ENCODE measurements around the gene GP9. TPM values are rescaled to one million over a fixed set of nuclear protein-coding genes. Genes with fewer than 3 reads are reported as not detected.

Gene GP9
- polyA plus RNA-seq, 1 of the 3 experiments (the other 2 are of a cell fraction): not detected

DNA sequence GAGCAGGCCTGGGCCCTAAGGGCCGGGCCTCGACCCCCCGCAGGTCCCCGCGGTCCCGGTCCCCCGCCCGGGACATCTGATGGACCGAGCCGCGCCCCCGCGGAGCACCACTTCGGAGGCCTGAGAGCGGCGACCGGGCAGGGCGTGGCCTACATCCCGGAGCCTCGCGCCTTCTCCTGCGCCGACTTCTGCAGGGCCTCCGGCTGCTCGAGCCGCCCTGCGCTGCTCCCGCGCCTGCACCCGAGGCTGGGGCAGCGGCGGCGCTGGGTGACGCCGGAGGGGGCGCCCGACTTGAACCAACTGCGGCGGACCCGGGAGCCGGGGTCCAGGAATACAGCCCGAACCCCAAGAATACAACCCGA lies 14.9 kb upstream of the GP9 start:
- peak; percentile 49 for DNase-seq
- WGBS (ENCODE audit: low lambda C conversion rate): 39% methylated on average over 18 of the region's 43 CpGs
- Histone ChIP-seq H3K79me2 (ENCODE audit: insufficient read depth) (no peaks in the 10 kb centered on the region), H3K9me2 (no peaks in the 10 kb centered on the region), H3K9me3 (0 out of 2 replicates have a peak, but pooled peaks cover 3% of the 10 kb centered on the region), H3K4me1 (ENCODE audit: control insufficient read depth in 1 of 2, insufficient read depth in 2 of 2, low read depth in 1 of 2, low read length in 1 of 2) (no peaks in the 10 kb centered on the region), H3K4me2 (no peak overlapping the region), H3K27me3 (ENCODE audit: insufficient read depth) (peaks cover 5% of the 10 kb centered on the region; the same call in 1 of the 2 replicates), H3K27ac (ENCODE audit: low read depth in 2 of 2, low read length in 1 of 2) (no peak overlapping the region), H4K20me1 (ENCODE audit: insufficient read depth) (no peaks in the 10 kb centered on the region), H3K36me3 (replicated peaks in 1 of 2; ENCODE audit: control insufficient read depth in 1 of 2, insufficient read depth in 2 of 2, low read length in 1 of 2) (no peaks in the 10 kb centered on the region), H2AFZ (ENCODE audit: low read depth) (no peak overlapping the region), H3F3A (replicated peaks; ENCODE audit: insufficient read depth) (no peaks in the 10 kb centered on the region), H3K4me3 (ENCODE audit: low read depth in 2 of 2, low read length in 1 of 2) (no peak overlapping the region), H3K9ac (no peak overlapping the region)
- TF ChIP-seq, protein P1, sequence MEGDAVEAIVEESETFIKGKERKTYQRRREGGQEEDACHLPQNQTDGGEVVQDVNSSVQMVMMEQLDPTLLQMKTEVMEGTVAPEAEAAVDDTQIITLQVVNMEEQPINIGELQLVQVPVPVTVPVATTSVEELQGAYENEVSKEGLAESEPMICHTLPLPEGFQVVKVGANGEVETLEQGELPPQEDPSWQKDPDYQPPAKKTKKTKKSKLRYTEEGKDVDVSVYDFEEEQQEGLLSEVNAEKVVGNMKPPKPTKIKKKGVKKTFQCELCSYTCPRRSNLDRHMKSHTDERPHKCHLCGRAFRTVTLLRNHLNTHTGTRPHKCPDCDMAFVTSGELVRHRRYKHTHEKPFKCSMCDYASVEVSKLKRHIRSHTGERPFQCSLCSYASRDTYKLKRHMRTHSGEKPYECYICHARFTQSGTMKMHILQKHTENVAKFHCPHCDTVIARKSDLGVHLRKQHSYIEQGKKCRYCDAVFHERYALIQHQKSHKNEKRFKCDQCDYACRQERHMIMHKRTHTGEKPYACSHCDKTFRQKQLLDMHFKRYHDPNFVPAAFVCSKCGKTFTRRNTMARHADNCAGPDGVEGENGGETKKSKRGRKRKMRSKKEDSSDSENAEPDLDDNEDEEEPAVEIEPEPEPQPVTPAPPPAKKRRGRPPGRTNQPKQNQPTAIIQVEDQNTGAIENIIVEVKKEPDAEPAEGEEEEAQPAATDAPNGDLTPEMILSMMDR (IDR thresholded peaks at IDR 0.05): no peak
- no peak for TF ChIP-seq FOSL2 (IDR thresholded peaks at IDR 0.05; ENCODE audit: borderline replicate concordance, low read depth)
- no peak for TF ChIP-seq RAD21 (IDR thresholded peaks at IDR 0.05; ENCODE audit: low read length)
- TF ChIP-seq, protein P2, sequence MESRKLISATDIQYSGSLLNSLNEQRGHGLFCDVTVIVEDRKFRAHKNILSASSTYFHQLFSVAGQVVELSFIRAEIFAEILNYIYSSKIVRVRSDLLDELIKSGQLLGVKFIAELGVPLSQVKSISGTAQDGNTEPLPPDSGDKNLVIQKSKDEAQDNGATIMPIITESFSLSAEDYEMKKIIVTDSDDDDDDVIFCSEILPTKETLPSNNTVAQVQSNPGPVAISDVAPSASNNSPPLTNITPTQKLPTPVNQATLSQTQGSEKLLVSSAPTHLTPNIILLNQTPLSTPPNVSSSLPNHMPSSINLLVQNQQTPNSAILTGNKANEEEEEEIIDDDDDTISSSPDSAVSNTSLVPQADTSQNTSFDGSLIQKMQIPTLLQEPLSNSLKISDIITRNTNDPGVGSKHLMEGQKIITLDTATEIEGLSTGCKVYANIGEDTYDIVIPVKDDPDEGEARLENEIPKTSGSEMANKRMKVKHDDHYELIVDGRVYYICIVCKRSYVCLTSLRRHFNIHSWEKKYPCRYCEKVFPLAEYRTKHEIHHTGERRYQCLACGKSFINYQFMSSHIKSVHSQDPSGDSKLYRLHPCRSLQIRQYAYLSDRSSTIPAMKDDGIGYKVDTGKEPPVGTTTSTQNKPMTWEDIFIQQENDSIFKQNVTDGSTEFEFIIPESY (IDR thresholded peaks at IDR 0.05; ENCODE audit: borderline replicate concordance, low read depth): no peak
- TF ChIP-seq TEAD4 (IDR thresholded peaks at IDR 0.05; ENCODE audit: borderline replicate concordance, insufficient read depth): no peak
- TF ChIP-seq, protein P3, sequence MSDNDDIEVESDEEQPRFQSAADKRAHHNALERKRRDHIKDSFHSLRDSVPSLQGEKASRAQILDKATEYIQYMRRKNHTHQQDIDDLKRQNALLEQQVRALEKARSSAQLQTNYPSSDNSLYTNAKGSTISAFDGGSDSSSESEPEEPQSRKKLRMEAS (IDR thresholded peaks at IDR 0.05; ENCODE audit: low read depth): no peak
- TF ChIP-seq RCOR1 (IDR thresholded peaks at IDR 0.05; ENCODE audit: low read length): no peak
- no peak for TF ChIP-seq TAF1 (IDR thresholded peaks at IDR 0.05; ENCODE audit: borderline replicate concordance, low read depth, low read length)
- TF ChIP-seq RFX5 (IDR thresholded peaks at IDR 0.05; ENCODE audit: low read length): no peak
- no peak for TF ChIP-seq RXRA (IDR thresholded peaks at IDR 0.05; ENCODE audit: borderline replicate concordance, low read depth)
- no peak for TF ChIP-seq GATA2 (CRISPR knock-in tag; IDR thresholded peaks at IDR 0.05)
- TF ChIP-seq FOXM1 (IDR thresholded peaks at IDR 0.05; ENCODE audit: low read depth): no peak
- CTCF ChIA-PET: no interaction called here
- POLR2A ChIA-PET: no interaction called here

DNA sequence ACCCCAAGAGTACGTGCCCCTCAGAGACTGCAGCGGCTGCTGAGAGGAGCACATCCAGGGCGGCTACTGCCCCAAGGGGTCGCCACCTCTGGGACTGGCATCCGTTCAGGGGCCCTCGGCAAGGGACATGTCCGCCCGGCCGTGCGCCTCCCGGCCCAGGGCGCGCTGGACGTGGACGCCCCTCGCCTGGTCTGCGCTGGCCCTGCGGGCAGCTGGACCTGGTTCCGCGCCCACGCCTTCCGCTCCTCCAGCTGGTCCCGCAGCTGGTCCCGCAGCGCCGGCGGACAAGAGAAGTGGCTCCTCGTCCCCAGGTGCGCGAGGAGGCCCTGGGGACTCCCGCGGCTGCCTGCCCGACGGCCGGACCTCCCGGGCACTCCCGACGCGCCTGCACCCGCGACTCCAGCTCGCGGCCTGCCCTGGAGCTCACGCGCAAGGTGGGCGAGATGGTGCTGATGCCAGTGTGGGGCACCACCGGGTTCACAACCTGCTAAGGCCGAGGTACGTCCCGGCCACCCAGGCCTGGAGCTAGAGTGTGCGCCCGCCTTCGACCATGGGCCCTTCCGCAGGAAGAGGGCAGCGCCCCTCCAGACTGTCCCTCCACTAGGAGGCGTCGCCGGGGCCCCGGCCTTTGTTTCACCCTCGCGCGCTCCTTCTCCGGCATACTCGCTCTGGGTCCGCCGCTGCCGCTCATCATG lies 14.4 kb upstream of the GP9 start:
- Histone ChIP-seq H3K4me2 (no peak overlapping the region), H3K36me3 (replicated peaks in 1 of 2; ENCODE audit: control insufficient read depth in 1 of 2, insufficient read depth in 2 of 2, low read length in 1 of 2) (no peaks in the 10 kb centered on the region), H4K20me1 (ENCODE audit: insufficient read depth) (no peaks in the 10 kb centered on the region), H3K9ac (no peak overlapping the region), H2AFZ (ENCODE audit: low read depth) (no peak overlapping the region), H3K27me3 (ENCODE audit: insufficient read depth) (peaks cover 5% of the 10 kb centered on the region; the same call in 1 of the 2 replicates), H3K79me2 (ENCODE audit: insufficient read depth) (no peaks in the 10 kb centered on the region), H3K4me1 (ENCODE audit: control insufficient read depth in 1 of 2, insufficient read depth in 2 of 2, low read depth in 1 of 2, low read length in 1 of 2) (no peaks in the 10 kb centered on the region), H3K9me2 (no peaks in the 10 kb centered on the region), H3K27ac (ENCODE audit: low read depth in 2 of 2, low read length in 1 of 2) (no peak overlapping the region), H3K9me3 (0 out of 2 replicates have a peak, but pooled peaks cover 3% of the 10 kb centered on the region), H3F3A (replicated peaks; ENCODE audit: insufficient read depth) (no peaks in the 10 kb centered on the region), H3K4me3 (ENCODE audit: low read depth in 2 of 2, low read length in 1 of 2) (no peak overlapping the region)
- DNase-seq: no peak
- WGBS (ENCODE audit: low lambda C conversion rate): 87% methylated on average over 38 of the region's 67 CpGs
- ChIA-PET CTCF (interaction anchor here (1.0 to 1.5 kb wide), 2 partner anchors 9 to 76 kb away, joined by 4 to 5 read pairs; no protein-coding TSS in a partner anchor), POLR2A (no interaction called here)
- TF ChIP-seq NFIC (IDR thresholded peaks at IDR 0.05; ENCODE audit: borderline replicate concordance) (no peak), RAD21 (IDR thresholded peaks at IDR 0.05; ENCODE audit: low read length) (no peak), SMC3 (IDR thresholded peaks at IDR 0.05; ENCODE audit: low read depth, low read length) (no peak), GATA2 (CRISPR knock-in tag; IDR thresholded peaks at IDR 0.05) (no peak), YY1 (IDR thresholded peaks at IDR 0.05; ENCODE audit: low read depth) (no peak), SIN3A (IDR thresholded peaks at IDR 0.05; ENCODE audit: borderline replicate concordance, low read depth, low read length) (no peak), CHD2 (IDR thresholded peaks at IDR 0.05; ENCODE audit: low read length, partially characterized antibody) (no peak), ELF1 (IDR thresholded peaks at IDR 0.05) (no peak), NRF1 (IDR thresholded peaks at IDR 0.05; ENCODE audit: low read depth, low read length) (no peak), GABPA (IDR thresholded peaks at IDR 0.05; ENCODE audit: low read depth) (no peak), RCOR1 (IDR thresholded peaks at IDR 0.05; ENCODE audit: low read length) (no peak)
- TF ChIP-seq, protein P4, sequence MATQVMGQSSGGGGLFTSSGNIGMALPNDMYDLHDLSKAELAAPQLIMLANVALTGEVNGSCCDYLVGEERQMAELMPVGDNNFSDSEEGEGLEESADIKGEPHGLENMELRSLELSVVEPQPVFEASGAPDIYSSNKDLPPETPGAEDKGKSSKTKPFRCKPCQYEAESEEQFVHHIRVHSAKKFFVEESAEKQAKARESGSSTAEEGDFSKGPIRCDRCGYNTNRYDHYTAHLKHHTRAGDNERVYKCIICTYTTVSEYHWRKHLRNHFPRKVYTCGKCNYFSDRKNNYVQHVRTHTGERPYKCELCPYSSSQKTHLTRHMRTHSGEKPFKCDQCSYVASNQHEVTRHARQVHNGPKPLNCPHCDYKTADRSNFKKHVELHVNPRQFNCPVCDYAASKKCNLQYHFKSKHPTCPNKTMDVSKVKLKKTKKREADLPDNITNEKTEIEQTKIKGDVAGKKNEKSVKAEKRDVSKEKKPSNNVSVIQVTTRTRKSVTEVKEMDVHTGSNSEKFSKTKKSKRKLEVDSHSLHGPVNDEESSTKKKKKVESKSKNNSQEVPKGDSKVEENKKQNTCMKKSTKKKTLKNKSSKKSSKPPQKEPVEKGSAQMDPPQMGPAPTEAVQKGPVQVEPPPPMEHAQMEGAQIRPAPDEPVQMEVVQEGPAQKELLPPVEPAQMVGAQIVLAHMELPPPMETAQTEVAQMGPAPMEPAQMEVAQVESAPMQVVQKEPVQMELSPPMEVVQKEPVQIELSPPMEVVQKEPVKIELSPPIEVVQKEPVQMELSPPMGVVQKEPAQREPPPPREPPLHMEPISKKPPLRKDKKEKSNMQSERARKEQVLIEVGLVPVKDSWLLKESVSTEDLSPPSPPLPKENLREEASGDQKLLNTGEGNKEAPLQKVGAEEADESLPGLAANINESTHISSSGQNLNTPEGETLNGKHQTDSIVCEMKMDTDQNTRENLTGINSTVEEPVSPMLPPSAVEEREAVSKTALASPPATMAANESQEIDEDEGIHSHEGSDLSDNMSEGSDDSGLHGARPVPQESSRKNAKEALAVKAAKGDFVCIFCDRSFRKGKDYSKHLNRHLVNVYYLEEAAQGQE (IDR thresholded peaks at IDR 0.05; ENCODE audit: low read depth, low read length): no peak
